Panc1 (cell line): ENCODE data around the gene PPM1K.

ENCODE experiments used
- CTCF ChIP-seq: fragments of 450-650 bp; IDR thresholded peaks from 2 replicates; pipeline ENCODE4 v1.5.1; 2017; ENCODE audit warnings: mild to moderate bottlenecking
- POLR2AphosphoS5 ChIP-seq: IDR thresholded peaks from 2 replicates; pipeline ENCODE4 v1.6.1; 2012; ENCODE audit warnings: mild to moderate bottlenecking, low read depth, low read length, moderate library complexity
- SIN3A ChIP-seq: IDR thresholded peaks from 2 replicates; pipeline ENCODE4 v1.6.1; 2012; ENCODE audit warnings: low read depth, mild to moderate bottlenecking, low read length, moderate library complexity, borderline replicate concordance; ENCODE audit not compliant: insufficient read depth
- TF ChIP-seq, protein P1 (sequence below), 2 experiments: IDR thresholded peaks; 2 replicates each; pipeline ENCODE4 v1.6.1; 2011 to 2012; ENCODE audit warnings: low read depth in 2 of 2, control low read depth in 1 of 2, low read length in 1 of 2, mild to moderate bottlenecking in 1 of 2, moderate library complexity in 1 of 2; ENCODE audit not compliant: insufficient read depth in 1 of 2

DNA sequence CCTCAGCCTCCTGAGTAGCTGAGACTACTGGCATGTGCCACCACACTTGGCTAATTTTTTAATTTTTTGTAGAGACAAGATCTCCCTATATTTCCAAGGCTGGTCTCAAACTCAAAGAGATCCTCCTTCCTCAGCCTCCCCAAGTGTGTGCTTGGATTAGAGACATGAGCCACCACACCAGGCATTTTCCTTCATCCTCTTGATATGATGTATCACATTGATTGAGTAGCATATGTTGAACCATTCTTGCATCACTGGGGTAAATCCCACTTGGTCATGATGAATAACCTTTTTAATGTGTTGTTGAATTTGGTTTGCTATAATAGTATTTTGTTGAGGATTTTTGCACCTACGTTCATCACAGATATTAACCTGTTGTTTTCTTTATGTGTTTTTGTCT is 24.2 kb upstream of the PPM1K start:
- TF ChIP-seq CTCF = no peak
- no peak for TF ChIP-seq POLR2AphosphoS5
- TF ChIP-seq, protein P1, sequence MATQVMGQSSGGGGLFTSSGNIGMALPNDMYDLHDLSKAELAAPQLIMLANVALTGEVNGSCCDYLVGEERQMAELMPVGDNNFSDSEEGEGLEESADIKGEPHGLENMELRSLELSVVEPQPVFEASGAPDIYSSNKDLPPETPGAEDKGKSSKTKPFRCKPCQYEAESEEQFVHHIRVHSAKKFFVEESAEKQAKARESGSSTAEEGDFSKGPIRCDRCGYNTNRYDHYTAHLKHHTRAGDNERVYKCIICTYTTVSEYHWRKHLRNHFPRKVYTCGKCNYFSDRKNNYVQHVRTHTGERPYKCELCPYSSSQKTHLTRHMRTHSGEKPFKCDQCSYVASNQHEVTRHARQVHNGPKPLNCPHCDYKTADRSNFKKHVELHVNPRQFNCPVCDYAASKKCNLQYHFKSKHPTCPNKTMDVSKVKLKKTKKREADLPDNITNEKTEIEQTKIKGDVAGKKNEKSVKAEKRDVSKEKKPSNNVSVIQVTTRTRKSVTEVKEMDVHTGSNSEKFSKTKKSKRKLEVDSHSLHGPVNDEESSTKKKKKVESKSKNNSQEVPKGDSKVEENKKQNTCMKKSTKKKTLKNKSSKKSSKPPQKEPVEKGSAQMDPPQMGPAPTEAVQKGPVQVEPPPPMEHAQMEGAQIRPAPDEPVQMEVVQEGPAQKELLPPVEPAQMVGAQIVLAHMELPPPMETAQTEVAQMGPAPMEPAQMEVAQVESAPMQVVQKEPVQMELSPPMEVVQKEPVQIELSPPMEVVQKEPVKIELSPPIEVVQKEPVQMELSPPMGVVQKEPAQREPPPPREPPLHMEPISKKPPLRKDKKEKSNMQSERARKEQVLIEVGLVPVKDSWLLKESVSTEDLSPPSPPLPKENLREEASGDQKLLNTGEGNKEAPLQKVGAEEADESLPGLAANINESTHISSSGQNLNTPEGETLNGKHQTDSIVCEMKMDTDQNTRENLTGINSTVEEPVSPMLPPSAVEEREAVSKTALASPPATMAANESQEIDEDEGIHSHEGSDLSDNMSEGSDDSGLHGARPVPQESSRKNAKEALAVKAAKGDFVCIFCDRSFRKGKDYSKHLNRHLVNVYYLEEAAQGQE (IDR thresholded peaks at IDR 0.05; ENCODE audit: insufficient read depth in 1 of 2, low read depth in 2 of 2, low read length in 1 of 2) = no peak
- no peak for TF ChIP-seq SIN3A
